Nephron progenitor cell (in vitro differentiated cells): ENCODE measurements around the gene SEC14L5.
A peak's percentile ranks its signal among the peaks of the same experiment; 100 is the strongest.

Source experiments
- DNase-seq: peaks from one replicate; pipeline ENCODE4 v3.0.0; 2021
- H3K27ac Mint-ChIP-seq: 2 replicates; pipeline ENCODE4 v1.8.0; 2021; ENCODE audit warnings: mild to moderate bottlenecking, moderate library complexity, mixed read lengths
- H3K27me3 Mint-ChIP-seq: 2 replicates; pipeline ENCODE4 v1.8.0; 2021; ENCODE audit warnings: mild to moderate bottlenecking, low read depth, mixed read lengths; ENCODE audit not compliant: poor library complexity
- H3K36me3 Mint-ChIP-seq: 2 replicates; pipeline ENCODE4 v1.8.0; 2021; ENCODE audit warnings: low read depth, mixed read lengths
- H3K4me1 Mint-ChIP-seq: 2 replicates; pipeline ENCODE4 v1.8.0; 2021; ENCODE audit warnings: mixed read lengths
- H3K4me3 Mint-ChIP-seq: 2 replicates; pipeline ENCODE4 v1.8.0; 2021; ENCODE audit warnings: mild to moderate bottlenecking, moderate library complexity, mixed read lengths
- H3K9me3 Mint-ChIP-seq: 2 replicates; pipeline ENCODE4 v1.8.0; 2021; ENCODE audit warnings: mild to moderate bottlenecking, moderate library complexity, mixed read lengths
- CTCF ChIP-seq: fragments of 200-600 bp; sonication (generic); IDR thresholded peaks from 2 replicates; pipeline ENCODE4 v1.5.0; 2021; ENCODE audit warnings: antibody characterized with exemption

Gene SEC14L5

GRCh38 chr16:5030251-5030870 is 72.2 kb downstream of the SEC14L5 start:
- H3K4me1 Mint-ChIP-seq, result peaks cover 23% of the 10 kb centered on the region
- peaks cover 7% of the 10 kb centered on the region for H3K27me3 Mint-ChIP-seq
- no peak for TF ChIP-seq CTCF
- H3K4me3 Mint-ChIP-seq, result no peak overlapping the region
- H3K9me3 Mint-ChIP-seq, result no peaks in the 10 kb centered on the region
- DNase-seq, result no peak
- H3K27ac Mint-ChIP-seq, result no peak overlapping the region
- H3K36me3 Mint-ChIP-seq, result no peaks in the 10 kb centered on the region

- no peak for DNase-seq
Measured at GRCh38 chr16:5031601-5032000, 73.5 kb downstream of the SEC14L5 start.

GRCh38 chr16:5032748-5033167 is 74.6 kb downstream of the SEC14L5 start:
- peak overlapping the region; percentile 90 for H3K4me3 Mint-ChIP-seq
- H3K9me3 Mint-ChIP-seq, result no peaks in the 10 kb centered on the region
- TF ChIP-seq CTCF, result no peak
- peaks cover 14% of the 10 kb centered on the region for H3K27me3 Mint-ChIP-seq
- H3K27ac Mint-ChIP-seq, result no peak overlapping the region
- peaks cover 30% of the 10 kb centered on the region for H3K4me1 Mint-ChIP-seq
- no peak for DNase-seq
- H3K36me3 Mint-ChIP-seq, result no peaks in the 10 kb centered on the region

More at GRCh38 chr16:5031601-5032000, 73.5 kb downstream of the SEC14L5 start:
- no peak for TF ChIP-seq CTCF
- Mint-ChIP-seq H3K4me1 (peaks cover 30% of the 10 kb centered on the region), H3K27ac (no peak overlapping the region), H3K9me3 (no peaks in the 10 kb centered on the region), H3K36me3 (no peaks in the 10 kb centered on the region), H3K27me3 (peaks cover 8% of the 10 kb centered on the region), H3K4me3 (peak overlapping the region; percentile 72)

DNA sequence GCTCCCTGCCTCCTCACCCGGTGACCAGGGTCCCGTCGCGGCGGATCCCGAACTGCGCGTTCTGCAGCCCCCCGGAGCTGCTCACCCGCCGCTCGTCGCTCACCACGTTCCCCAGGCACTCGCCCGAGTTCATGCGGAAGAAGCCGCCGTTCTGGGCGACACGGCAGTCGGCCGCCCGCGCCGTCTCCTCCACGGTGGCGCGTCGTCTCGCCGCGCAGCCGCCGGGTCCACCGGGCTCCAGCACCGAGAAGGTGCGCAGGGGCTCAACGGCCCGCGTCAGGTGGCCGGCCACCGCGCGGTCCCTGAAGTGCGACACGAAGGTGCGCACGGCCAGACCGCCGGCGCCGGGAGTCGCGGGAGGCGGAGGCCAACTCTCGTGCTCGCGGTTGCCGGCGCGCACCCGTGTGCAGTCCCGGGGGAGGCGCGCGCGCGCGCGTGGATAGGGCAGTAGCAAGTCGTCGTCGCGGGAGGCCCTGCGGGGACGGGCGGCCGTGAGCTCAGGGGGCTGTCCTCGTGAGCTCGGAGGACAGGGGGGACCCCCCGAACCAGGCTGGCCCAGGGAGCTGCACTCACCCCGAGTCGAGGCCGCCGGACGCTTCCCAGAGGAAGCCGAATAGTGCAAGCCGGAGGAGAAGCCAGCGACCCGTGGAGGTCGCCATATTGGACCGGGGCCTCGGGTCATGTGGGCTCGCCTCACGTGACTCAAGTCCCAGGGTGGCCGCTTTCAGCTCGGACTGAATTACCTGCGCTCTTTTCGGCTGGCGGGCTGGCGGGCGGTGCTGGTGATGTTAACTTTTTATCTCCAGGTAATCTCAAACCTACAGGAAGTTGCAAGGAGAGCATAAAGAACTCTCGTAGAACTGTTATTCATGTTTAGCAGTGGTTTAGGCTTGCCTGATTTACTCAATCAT is 75.4 kb downstream of the SEC14L5 start, which contains the start of gene NAGPA:
Gene NAGPA (minus strand): TSS at position 680 of the 911 bp plus-strand sequence. CDS start 21 bp downstream, at position 659.
- H3K27ac Mint-ChIP-seq, result no peak within 1 kb of the TSS
- no peak for TF ChIP-seq CTCF
- peak; percentile 85 for DNase-seq
- H3K27me3 Mint-ChIP-seq, result peaks cover 18% of the 10 kb centered on the region
- H3K4me1 Mint-ChIP-seq, result peaks cover 30% of the 10 kb centered on the region
- peak within 1 kb of the TSS; percentile 90 for H3K4me3 Mint-ChIP-seq
- H3K9me3 Mint-ChIP-seq, result no peaks in the 10 kb centered on the region
- H3K36me3 Mint-ChIP-seq, result no peaks in the 10 kb centered on the region

- TF ChIP-seq CTCF, result no peak
- H3K4me1 Mint-ChIP-seq, result peaks cover 30% of the 10 kb centered on the region
- no peaks in the 10 kb centered on the region for H3K9me3 Mint-ChIP-seq
- no peak for DNase-seq
- no peaks in the 10 kb centered on the region for H3K36me3 Mint-ChIP-seq
- peaks cover 21% of the 10 kb centered on the region for H3K27me3 Mint-ChIP-seq
- peak overlapping the region; percentile 90 for H3K4me3 Mint-ChIP-seq
- no peak overlapping the region for H3K27ac Mint-ChIP-seq
Measured at GRCh38 chr16:5034167-5034523, 76.0 kb downstream of the SEC14L5 start.
